ENCODE data around the gene PALLD. TPM values are rescaled to one million over a fixed set of nuclear protein-coding genes. Genes with fewer than 3 reads are reported as not detected.

PALLD gene
- total and polyA plus RNA-seq, 2 of the 8 experiments (the other 6 are each of a cell fraction or from before 2014, with no cell fraction given): 10.5 to 25.0 TPM

DNA sequence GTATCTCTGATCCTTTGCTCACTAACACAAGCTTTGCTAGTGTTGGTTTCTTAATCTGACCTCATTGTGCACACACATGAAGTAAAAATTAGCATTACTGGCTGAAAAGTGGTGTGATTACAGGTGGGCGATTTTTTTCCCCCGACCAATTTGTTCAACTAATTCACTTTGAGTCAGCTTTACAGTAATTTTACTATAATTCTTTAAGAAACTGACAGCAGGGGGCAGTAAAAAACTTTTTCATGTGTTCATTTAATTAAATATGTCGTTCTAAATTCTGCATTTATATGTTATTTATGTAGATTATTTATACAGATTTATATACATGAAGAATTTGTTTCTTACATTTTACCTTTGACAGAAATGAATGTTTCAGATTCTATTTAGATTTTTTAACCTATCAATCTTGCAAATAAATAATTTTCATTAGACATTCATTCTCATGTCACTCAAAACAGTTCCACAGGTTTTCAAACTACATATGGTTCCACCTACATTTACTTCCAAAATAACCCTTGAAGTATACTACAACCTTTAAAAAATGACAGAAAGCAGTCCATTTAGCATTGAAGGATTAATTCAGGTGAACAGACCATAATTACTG is 17.5 kb downstream of the PALLD start:
- Histone ChIP-seq H3K9me3 (ENCODE audit: insufficient read depth in 2 of 2, low read depth in 1 of 2, low read length in 1 of 2) (no peaks in the 10 kb centered on the region), H3K4ac (replicated peaks; ENCODE audit: insufficient read length, low read depth, low read length) (no peak overlapping the region), H3K23me2 (ENCODE audit: low read depth, low read length) (no peaks in the 10 kb centered on the region), H2BK20ac (ENCODE audit: low read length) (no peak overlapping the region), H3K14ac (ENCODE audit: insufficient read length) (no peak overlapping the region), H3K36me3 (ENCODE audit: control insufficient read depth in 2 of 4, insufficient read depth in 4 of 4, low read length in 3 of 4) (no peaks in the 10 kb centered on the region), H2AFZ (ENCODE audit: low read length) (no peak overlapping the region), H3K4me2 (ENCODE audit: insufficient read depth in 1 of 2, low read depth in 2 of 2, low read length in 2 of 2) (no peak overlapping the region), H4K91ac (replicated peaks; ENCODE audit: insufficient read length, low read length) (no peak overlapping the region), H3K27ac (ENCODE audit: low read depth, low read length) (no peak overlapping the region), H3K9ac (replicated peaks in 1 of 4; ENCODE audit: extremely low read depth in 1 of 4, low read depth in 3 of 4, low read length in 3 of 4) (no peak overlapping the region), H2BK120ac (replicated peaks; ENCODE audit: low read depth, low read length) (no peak overlapping the region), H3K4me1 (replicated peaks in 1 of 4; ENCODE audit: control insufficient read depth in 3 of 4, insufficient read depth in 4 of 4, low read length in 3 of 4) (no peaks in the 10 kb centered on the region), H2AK5ac (ENCODE audit: low read depth, low read length) (no peak overlapping the region), H3K23ac (ENCODE audit: insufficient read length) (no peak overlapping the region), H4K5ac (ENCODE audit: insufficient read length, low read depth, low read length) (no peak overlapping the region), H3K4me3 (ENCODE audit: extremely low read depth in 1 of 4, insufficient read depth in 2 of 4, low read depth in 3 of 4, low read length in 4 of 4) (no peak overlapping the region), H2BK15ac (ENCODE audit: low read length) (no peak overlapping the region), H3K79me1 (ENCODE audit: low read depth, low read length) (no peaks in the 10 kb centered on the region), H2BK12ac (ENCODE audit: low read depth, low read length) (no peak overlapping the region), H2BK5ac (ENCODE audit: low read depth, low read length) (no peak overlapping the region), H3K79me2 (ENCODE audit: control insufficient read depth in 1 of 2, insufficient read depth in 2 of 2, low read length in 2 of 2) (no peaks in the 10 kb centered on the region), H3K56ac (replicated peaks; ENCODE audit: insufficient read length, low read depth, low read length) (no peak overlapping the region), H3K27me3 (replicated peaks in 1 of 4; ENCODE audit: control insufficient read depth in 3 of 4, extremely low read depth in 1 of 4, insufficient read depth in 3 of 4, low read length in 3 of 4) (no peaks in the 10 kb centered on the region), H3K18ac (ENCODE audit: extremely low read depth, low read length) (no peak overlapping the region), H4K20me1 (replicated peaks in 1 of 2; ENCODE audit: control insufficient read depth in 1 of 2, insufficient read depth in 2 of 2, low read length in 2 of 2) (no peaks in the 10 kb centered on the region), H4K8ac (ENCODE audit: extremely low read depth, insufficient read depth, low read length) (no peak overlapping the region)
- DNase-seq (ENCODE audit: low read depth in 1 of 2, low spot score in 2 of 2) (no peak), FAIRE-seq (no peak)
- POLR2A ChIA-PET (ENCODE audit: partially characterized antibody): no interaction called here
- TF ChIP-seq, protein P1, sequence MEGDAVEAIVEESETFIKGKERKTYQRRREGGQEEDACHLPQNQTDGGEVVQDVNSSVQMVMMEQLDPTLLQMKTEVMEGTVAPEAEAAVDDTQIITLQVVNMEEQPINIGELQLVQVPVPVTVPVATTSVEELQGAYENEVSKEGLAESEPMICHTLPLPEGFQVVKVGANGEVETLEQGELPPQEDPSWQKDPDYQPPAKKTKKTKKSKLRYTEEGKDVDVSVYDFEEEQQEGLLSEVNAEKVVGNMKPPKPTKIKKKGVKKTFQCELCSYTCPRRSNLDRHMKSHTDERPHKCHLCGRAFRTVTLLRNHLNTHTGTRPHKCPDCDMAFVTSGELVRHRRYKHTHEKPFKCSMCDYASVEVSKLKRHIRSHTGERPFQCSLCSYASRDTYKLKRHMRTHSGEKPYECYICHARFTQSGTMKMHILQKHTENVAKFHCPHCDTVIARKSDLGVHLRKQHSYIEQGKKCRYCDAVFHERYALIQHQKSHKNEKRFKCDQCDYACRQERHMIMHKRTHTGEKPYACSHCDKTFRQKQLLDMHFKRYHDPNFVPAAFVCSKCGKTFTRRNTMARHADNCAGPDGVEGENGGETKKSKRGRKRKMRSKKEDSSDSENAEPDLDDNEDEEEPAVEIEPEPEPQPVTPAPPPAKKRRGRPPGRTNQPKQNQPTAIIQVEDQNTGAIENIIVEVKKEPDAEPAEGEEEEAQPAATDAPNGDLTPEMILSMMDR (IDR thresholded peaks at IDR 0.05; ENCODE audit: control extremely low read depth in 1 of 3, insufficient read depth in 1 of 3, low read depth in 1 of 3, low read length in 3 of 3): peak in 1 of 3 experiments; percentile 5; a peak in 1 of 4 replicates
- TF ChIP-seq RAD21 (IDR thresholded peaks at IDR 0.05 in 1 of 2, conservative IDR thresholded peaks at IDR 0.05 in 1 of 2; ENCODE audit: low read depth in 2 of 2, low read length in 2 of 2) (peak in 1 of 2 experiments; percentile 23; a peak in 1 of 4 replicates), SIN3A (conservative IDR thresholded peaks at IDR 0.05 in 1 of 2, IDR thresholded peaks at IDR 0.05 in 1 of 2; ENCODE audit: low read depth in 1 of 2, low read length in 2 of 2) (no peak), JUN (IDR thresholded peaks at IDR 0.05; ENCODE audit: low read depth, low read length) (no peak)
- 75% methylated on average over 3 of the region's 3 CpGs; no CpG with 5 or more reads in 1 of the 2 experiments for WGBS, 2 experiments (ENCODE audit: extremely low coverage in 1 of 2, insufficient coverage in 1 of 2, insufficient read length in 1 of 2, insufficient replicate concordance in 2 of 2, low coverage in 1 of 2, low lambda C conversion rate in 2 of 2, missing lambda C conversion rate in 1 of 2)
- CTCF ChIA-PET (ENCODE audit: partially characterized antibody): interaction anchor here (0.7 to 3.6 kb wide), 16 partner anchors 8 to 360 kb away, joined by 3 to 25 read pairs (median 4); no protein-coding TSS in a partner anchor

All from H1 (cell line).